Esophagus squamous epithelium (tissue), 5 donors: Measurements from ENCODE around the gene MAG. TPM values are rescaled to one million over a fixed set of nuclear protein-coding genes. Genes with fewer than 3 reads are reported as not detected.
A peak's percentile ranks its signal among the peaks of the same experiment; 100 is the strongest.

Experiments
- DNase-seq: peaks from one replicate; lab custom pipeline; 2025; lab: John Stamatoyannopoulos, UW
- H3K27ac ChIP-seq, 4 donors: fragments of 200-600 bp; sonication (generic); one replicate each; pipeline ENCODE4 v1.5.1; 2016 to 2019; ENCODE audit warnings: mild to moderate bottlenecking in 1 of 4
- H3K27me3 ChIP-seq, 4 donors: fragments of 200-600 bp; sonication (generic); 1 replicate in 3 of 4; 2 replicates in 1 of 4; pipeline versions ENCODE4 v1.5.1 to v1.6.0; 2017 to 2021; ENCODE audit warnings: antibody characterized with exemption in 1 of 4
- H3K36me3 ChIP-seq, 3 donors: fragments of 200-600 bp; sonication (generic); one replicate each; pipeline ENCODE4 v1.5.1; 2016 to 2019
- H3K4me1 ChIP-seq, 3 donors: fragments of 200-600 bp; sonication (generic); one replicate each; pipeline ENCODE4 v1.5.1; 2017 to 2019
- H3K4me3 ChIP-seq, 4 donors: fragments of 200-600 bp; sonication (generic); 1 replicate in 3 of 4; 2 replicates in 1 of 4; pipeline ENCODE4 v1.5.1; 2016 to 2019; ENCODE audit warnings: mild to moderate bottlenecking in 2 of 4, moderate library complexity in 1 of 4
- H3K9me3 ChIP-seq, 3 donors: fragments of 200-600 bp; sonication (generic); one replicate each; pipeline ENCODE4 v1.5.1; 2016 to 2019
- CTCF ChIP-seq, 6 experiments: fragments of 450-650 bp in 4 of 6; fragments of 200-600 bp in 2 of 6; sonication (generic) in 2 of 6; IDR thresholded peaks; one replicate each; pipeline ENCODE4 v1.5.1; 2016 to 2019; ENCODE audit warnings: antibody characterized with exemption in 6 of 6, mild to moderate bottlenecking in 4 of 6, moderate library complexity in 4 of 6
- POLR2A ChIP-seq, 4 donors: fragments of 450-650 bp; IDR thresholded peaks; one replicate each; pipeline ENCODE4 v1.6.1; 2017; ENCODE audit warnings: antibody characterized with exemption in 4 of 4, mild to moderate bottlenecking in 4 of 4, moderate library complexity in 3 of 4
- WGBS, 2 donors: methylation state at CpG; one replicate each; pipeline ENCODE4 v1.1.5; 2018; 5-methylcytosine and 5-hydroxymethylcytosine counted together
- intact Hi-C: fragments of 100-400 bp; cut with DNase I; formaldehyde crosslinking; loops from one replicate; pipeline ENCODE4 v1.15.0; 2022
- total RNA-seq, 4 donors: library from RNA; depleted of rRNA; stranded (reverse); fragments of >200 nt; gene quantifications; one replicate each; pipeline ENCODE4 v1.1.0, GENCODE V29; 2016
- donor health status: DM: yes; HTN: yes; CAD: no.

Gene MAG
- total RNA-seq, 4 donors from 2014 or later: 2.3 TPM; not detected in 3

- Histone ChIP-seq H3K9me3 (no peaks in the 10 kb centered on the region), H3K4me3 (peak within 1 kb of the TSS; percentile 63 to 95 (median 75)), H3K4me1 (peaks cover 21 to 79% (median 32%) of the 10 kb centered on the region in 3 donors), H3K36me3 (peaks cover under 1 to 63% (median 27%) of the 10 kb centered on the region in 3 donors), H3K27me3 (no peaks in the 10 kb centered on the region), H3K27ac (peak within 1 kb of the TSS; percentile 94 to 98 (median 96))
- 1% methylated on average over 28 to 46 of the region's 126 CpGs for WGBS, 2 donors
- TF ChIP-seq CTCF (IDR thresholded peaks at IDR 0.05): no peak
- DNase-seq: no peak
- intact Hi-C loops: no loop called here
Observed at GRCh38 chr19:35268536-35269437, 23.2 kb upstream of the MAG start, which contains the start of gene USF2. TSS of gene USF2 (plus strand) at chr19:35268962. CDS start at chr19:35269102, 140 bp downstream.

- WGBS, 2 donors: 21% methylated on average over 3 of the region's 66 CpGs; no CpG with 5 or more reads in 1 of the 2 donors
- Histone ChIP-seq H3K9me3 (no peaks in the 10 kb centered on the region), H3K27ac (peak overlapping the region; percentile 94 to 98 (median 96)), H3K4me1 (peaks cover 21 to 79% (median 32%) of the 10 kb centered on the region in 3 donors), H3K36me3 (peaks cover 5 to 64% (median 27%) of the 10 kb centered on the region in 3 donors), H3K27me3 (no peaks in the 10 kb centered on the region), H3K4me3 (peak overlapping the region; percentile 63 to 95 (median 75))
- DNase-seq: no peak
- TF ChIP-seq POLR2A (IDR thresholded peaks at IDR 0.05) (no peak), CTCF (IDR thresholded peaks at IDR 0.05) (peak; percentile 49 to 95 (median 62))
- intact Hi-C loops: loop anchor here (5.0 kb wide), 1 partner anchor 127 kb away; the partner anchor contains the start of gene FXYD7
Observed at GRCh38 chr19:35269438-35270117, 22.4 kb upstream of the MAG start.

DNA sequence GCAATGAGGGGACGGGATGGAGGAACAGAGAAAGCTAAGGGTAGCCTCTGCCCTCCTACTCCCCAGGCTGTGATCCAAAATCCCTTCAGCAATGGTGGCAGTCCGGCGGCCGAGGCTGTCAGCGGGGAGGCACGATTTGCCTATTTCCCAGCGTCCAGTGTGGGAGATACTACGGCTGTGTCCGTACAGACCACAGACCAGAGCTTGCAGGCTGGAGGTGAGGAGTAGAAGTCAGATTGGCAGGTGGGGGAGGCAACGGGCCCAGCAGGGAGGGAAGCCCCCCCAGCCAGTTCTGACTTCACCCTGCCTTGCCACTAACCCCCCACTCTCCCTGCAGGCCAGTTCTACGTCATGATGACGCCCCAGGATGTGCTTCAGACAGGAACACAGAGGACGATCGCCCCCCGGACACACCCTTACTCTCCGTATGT, 21.6 kb upstream of the MAG start:
- peaks cover 21 to 71% (median 26%) of the 10 kb centered on the region in 3 donors for H3K4me1 ChIP-seq
- 77 to 83% methylated on average over 9 to 10 of the region's 16 CpGs for WGBS, 2 donors
- DNase-seq: no peak
- intact Hi-C loops: loop anchor here (5.0 kb wide), 1 partner anchor 128 kb away; the partner anchor contains the start of gene FXYD7
- H3K4me3 ChIP-seq: peak overlapping the region in 1 of 4 donors; percentile 95
- TF ChIP-seq CTCF (IDR thresholded peaks at IDR 0.05) (no peak), POLR2A (IDR thresholded peaks at IDR 0.05) (no peak)
- peak overlapping the region in 1 of 4 donors; percentile 98 for H3K27ac ChIP-seq
- H3K27me3 ChIP-seq: no peaks in the 10 kb centered on the region
- no peaks in the 10 kb centered on the region for H3K9me3 ChIP-seq
- H3K36me3 ChIP-seq: peaks cover 5 to 64% (median 27%) of the 10 kb centered on the region in 3 donors

DNA sequence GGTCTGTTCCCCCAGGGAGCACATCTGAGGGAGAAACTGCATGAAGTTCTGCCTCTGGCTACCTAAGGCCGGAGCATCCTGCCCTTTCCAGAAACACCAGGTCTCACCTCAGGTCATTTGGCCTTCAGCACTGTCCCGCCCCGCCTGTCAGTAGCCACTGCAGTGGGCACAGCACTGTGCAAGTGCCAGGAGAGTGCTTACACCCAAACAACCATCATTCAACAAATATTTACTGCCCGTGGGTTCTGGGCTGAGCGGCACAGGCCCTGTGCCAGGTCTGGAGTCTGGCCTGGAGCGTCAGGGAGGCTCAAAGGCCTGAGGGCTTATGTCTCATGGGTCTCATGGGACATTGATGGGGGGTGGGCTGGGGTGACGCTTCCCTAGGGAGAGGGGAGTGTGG, 20.4 kb upstream of the MAG start:
- intact Hi-C loops: loop anchor here (5.0 kb wide), 1 partner anchor 129 kb away; the partner anchor contains the start of gene FXYD7
- WGBS, 2 donors: 74 to 77% methylated on average over 4 of the region's 7 CpGs
- Histone ChIP-seq H3K4me3 (no peak overlapping the region), H3K4me1 (peaks cover 10 to 59% (median 14%) of the 10 kb centered on the region in 3 donors), H3K27me3 (no peaks in the 10 kb centered on the region), H3K9me3 (no peaks in the 10 kb centered on the region), H3K36me3 (peaks cover 5 to 69% (median 29%) of the 10 kb centered on the region in 3 donors), H3K27ac (no peak overlapping the region)
- DNase-seq: no peak
- TF ChIP-seq POLR2A (IDR thresholded peaks at IDR 0.05) (no peak), CTCF (IDR thresholded peaks at IDR 0.05) (no peak)
